AG04450 (cell line): ENCODE results near the gene TMEM132E. TPM values are rescaled to one million over a fixed set of nuclear protein-coding genes. Genes with fewer than 3 reads are reported as not detected.

Experiments used
- CTCF ChIA-PET: fragments of 300-600, 350-600 bp; formaldehyde crosslinking; extraction: SDS; loops from one replicate; lab custom pipeline; 2022; ENCODE audit warnings: antibody characterized with exemption, inconsistent platforms; lab: Charles Lee
- POLR2A ChIA-PET: fragments of 350-600 bp; formaldehyde crosslinking; extraction: SDS; loops from one replicate; lab custom pipeline; 2021; ENCODE audit warnings: antibody characterized with exemption, inconsistent platforms; lab: Yijun Ruan, JAX
- DNase-seq: peaks from one replicate; pipeline ENCODE4 v3.0.0-alpha.2; 2011; ENCODE audit warnings: low read depth, low spot score
- H3K27ac ChIP-seq: one replicate; pipeline ENCODE4 v1.5.1; 2012; ENCODE audit warnings: low read depth, low read length, control low read depth
- H3K27me3 ChIP-seq: one replicate; pipeline ENCODE4 v1.6.0; 2012; ENCODE audit warnings: low read length; ENCODE audit not compliant: control insufficient read depth, insufficient read depth
- H3K4me3 ChIP-seq: 2 replicates; pipeline ENCODE4 v1.5.1; 2011; ENCODE audit warnings: mild to moderate bottlenecking, low read depth, low read length, control low read depth
- H3K9me3 ChIP-seq: 2 replicates; pipeline ENCODE4 v1.5.1; 2012; ENCODE audit warnings: low read length; ENCODE audit not compliant: control insufficient read depth, insufficient read depth
- polyA plus RNA-seq: library from polyadenylated mRNA; depleted of rRNA; stranded (reverse); fragments of >200 nt; gene quantifications from 2 replicates; pipeline ENCODE4 v1.2.3, GENCODE V29; 2011
- TF ChIP-seq, protein P1 (sequence below): IDR thresholded peaks from 2 replicates; pipeline ENCODE4 v1.5.1; 2011; ENCODE audit warnings: low read depth, low read length, control low read depth, inconsistent platforms

TMEM132E gene
- polyA plus RNA-seq, 1 experiment, result not detected

DNA sequence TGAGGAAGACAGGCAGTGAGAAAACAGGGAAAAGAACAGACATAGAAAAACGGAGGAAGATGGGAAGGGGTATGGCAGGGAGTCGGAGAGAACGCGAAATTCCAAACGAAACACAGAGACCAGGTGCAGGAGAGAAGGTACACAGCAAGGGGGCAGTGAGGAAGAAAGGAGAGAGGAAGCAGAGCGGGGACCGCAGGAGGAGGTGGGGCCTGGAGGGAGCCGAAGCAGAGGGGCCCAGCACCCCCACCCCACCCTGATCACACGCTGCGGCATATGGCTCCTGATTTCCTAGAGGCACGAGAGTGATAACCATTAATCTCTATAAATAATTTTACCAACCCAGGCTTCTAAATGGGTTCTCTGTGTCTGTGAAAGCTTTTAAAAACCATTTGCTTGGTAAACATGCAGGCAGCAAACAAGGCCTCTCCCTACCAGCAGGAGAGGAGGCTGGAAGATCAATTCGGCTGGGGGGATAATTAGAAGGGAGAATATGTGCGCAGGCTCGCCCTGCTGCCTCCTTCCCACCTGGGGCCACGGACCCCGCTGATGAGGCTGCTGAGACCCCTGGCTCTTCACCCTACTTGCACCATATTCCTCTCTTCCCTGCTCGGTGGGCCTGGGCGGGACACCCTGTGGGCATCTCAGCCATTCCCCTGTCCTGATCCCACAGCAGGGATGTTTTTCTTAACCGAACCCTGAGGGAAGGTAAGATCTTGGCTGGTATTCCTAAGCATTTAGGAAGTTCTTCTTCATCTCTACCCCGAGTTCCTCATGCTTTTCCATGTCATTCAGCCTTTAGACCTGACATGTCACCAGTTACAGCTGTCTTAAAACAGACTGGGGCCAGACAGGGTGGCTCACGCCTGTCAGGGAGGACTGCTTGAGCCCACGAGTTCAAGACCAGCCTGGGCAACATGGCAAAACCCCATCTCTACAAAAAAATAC lies 86.7 kb downstream of the TMEM132E start:
- CTCF ChIA-PET, result no interaction called here
- POLR2A ChIA-PET, result no interaction called here
- no peak overlapping the region for H3K4me3 ChIP-seq
- H3K27ac ChIP-seq, result no peak overlapping the region
- no peaks in the 10 kb centered on the region for H3K9me3 ChIP-seq
- peaks cover 5% of the 10 kb centered on the region for H3K27me3 ChIP-seq
- TF ChIP-seq, protein P1, sequence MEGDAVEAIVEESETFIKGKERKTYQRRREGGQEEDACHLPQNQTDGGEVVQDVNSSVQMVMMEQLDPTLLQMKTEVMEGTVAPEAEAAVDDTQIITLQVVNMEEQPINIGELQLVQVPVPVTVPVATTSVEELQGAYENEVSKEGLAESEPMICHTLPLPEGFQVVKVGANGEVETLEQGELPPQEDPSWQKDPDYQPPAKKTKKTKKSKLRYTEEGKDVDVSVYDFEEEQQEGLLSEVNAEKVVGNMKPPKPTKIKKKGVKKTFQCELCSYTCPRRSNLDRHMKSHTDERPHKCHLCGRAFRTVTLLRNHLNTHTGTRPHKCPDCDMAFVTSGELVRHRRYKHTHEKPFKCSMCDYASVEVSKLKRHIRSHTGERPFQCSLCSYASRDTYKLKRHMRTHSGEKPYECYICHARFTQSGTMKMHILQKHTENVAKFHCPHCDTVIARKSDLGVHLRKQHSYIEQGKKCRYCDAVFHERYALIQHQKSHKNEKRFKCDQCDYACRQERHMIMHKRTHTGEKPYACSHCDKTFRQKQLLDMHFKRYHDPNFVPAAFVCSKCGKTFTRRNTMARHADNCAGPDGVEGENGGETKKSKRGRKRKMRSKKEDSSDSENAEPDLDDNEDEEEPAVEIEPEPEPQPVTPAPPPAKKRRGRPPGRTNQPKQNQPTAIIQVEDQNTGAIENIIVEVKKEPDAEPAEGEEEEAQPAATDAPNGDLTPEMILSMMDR, result no peak
- no peak for DNase-seq

DNA sequence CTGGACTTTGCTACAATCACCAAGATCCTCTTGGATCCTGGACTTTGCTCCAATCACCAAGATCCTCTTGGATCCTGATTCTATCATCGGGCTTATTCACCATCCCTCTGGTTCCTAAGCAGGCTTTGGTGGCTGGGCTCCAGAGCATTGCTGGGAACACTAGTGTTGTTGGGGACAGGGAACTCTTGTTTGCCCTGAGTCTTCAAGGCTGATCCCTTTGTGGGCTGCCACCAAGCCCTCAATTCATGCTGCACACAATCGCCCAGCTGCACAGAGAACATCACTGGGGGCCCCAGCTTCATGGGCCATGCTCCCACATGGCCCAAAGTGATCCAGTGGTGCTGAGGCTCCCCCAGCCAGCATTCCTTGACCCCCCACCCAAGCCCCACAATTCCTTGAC lies 88.3 kb downstream of the TMEM132E start:
- Histone ChIP-seq H3K9me3 (no peaks in the 10 kb centered on the region), H3K27me3 (peaks cover 5% of the 10 kb centered on the region), H3K4me3 (no peak overlapping the region), H3K27ac (no peak overlapping the region)
- DNase-seq, result no peak
- ChIA-PET CTCF (no interaction called here), POLR2A (no interaction called here)
- TF ChIP-seq, protein P1, result no peak

DNA sequence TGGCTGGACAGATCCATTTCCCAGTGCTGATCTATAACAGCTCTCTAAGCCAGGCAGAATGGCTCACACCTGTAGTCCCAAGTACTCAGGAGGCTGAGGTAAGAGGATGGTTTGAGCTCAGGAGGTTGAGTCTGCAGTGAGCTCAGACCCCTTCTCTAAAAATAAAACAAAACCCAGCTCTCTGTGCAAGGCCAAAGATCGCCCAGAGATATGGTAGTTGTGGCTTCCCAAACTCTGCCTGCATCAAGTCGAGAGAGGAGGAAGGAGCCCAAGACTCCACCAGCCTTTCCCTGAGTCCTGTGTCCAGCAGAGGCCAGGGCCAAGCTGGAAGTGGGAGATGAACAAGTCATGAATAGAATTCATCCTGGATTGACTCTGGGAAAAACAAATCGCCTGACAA lies 88.8 kb downstream of the TMEM132E start:
- CTCF ChIA-PET, result no interaction called here
- H3K27me3 ChIP-seq, result peaks cover 5% of the 10 kb centered on the region
- POLR2A ChIA-PET, result no interaction called here
- no peak for DNase-seq
- H3K27ac ChIP-seq, result no peak overlapping the region
- TF ChIP-seq, protein P1, result no peak
- H3K9me3 ChIP-seq, result no peaks in the 10 kb centered on the region
- H3K4me3 ChIP-seq, result no peak overlapping the region

DNA sequence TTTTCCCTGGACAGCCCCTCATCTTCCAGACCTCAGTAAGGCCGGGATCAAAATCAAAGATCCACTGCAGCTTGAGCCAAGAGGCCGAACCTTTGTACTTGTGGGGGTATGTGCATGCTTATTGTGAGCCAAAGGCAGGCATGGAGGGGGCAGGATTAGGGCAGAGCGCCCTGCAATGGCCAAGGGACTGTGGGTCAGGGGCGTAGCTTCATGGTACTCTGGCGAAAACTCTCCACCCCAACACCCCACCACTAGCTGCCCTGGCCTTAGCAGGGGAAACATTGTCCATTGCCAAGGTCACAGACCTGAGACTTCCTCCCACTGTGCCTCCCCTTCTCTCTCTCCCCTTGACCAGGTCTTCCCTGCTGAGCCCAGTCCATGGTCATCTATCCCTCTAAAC lies 90.1 kb downstream of the TMEM132E start:
- CTCF ChIA-PET, result no interaction called here
- DNase-seq, result no peak
- no peaks in the 10 kb centered on the region for H3K9me3 ChIP-seq
- H3K27me3 ChIP-seq, result peaks cover 5% of the 10 kb centered on the region
- POLR2A ChIA-PET, result no interaction called here
- no peak overlapping the region for H3K27ac ChIP-seq
- TF ChIP-seq, protein P1, result no peak
- no peak overlapping the region for H3K4me3 ChIP-seq

DNA sequence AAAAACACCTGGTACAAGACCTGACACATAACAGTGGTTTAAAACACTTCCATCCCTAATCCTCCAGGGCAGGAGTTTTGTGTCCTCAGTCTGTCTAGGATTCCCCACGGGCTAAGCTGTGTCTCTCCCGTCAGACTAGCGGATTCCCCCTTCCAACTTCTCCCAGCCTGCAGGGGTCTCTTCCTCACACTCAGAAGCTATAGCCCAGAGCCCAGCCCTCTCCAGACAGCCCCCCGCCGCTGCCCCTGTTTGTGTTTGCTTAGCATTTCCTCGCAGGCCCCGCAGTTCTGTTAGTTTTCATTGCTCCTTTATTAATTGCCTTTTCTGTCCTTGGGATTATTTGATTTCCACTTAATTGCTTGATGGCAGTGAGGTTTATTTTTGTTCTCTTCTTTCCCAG lies 91.2 kb downstream of the TMEM132E start:
- Histone ChIP-seq H3K27ac (no peak overlapping the region), H3K9me3 (no peaks in the 10 kb centered on the region), H3K27me3 (peaks cover 5% of the 10 kb centered on the region), H3K4me3 (no peak overlapping the region)
- ChIA-PET CTCF (no interaction called here), POLR2A (no interaction called here)
- TF ChIP-seq, protein P1, result no peak
- no peak for DNase-seq
